Measurements from ENCODE around the gene ACACA.

ACACA gene

GRCh38 chr17:37344519-37344918 is 62.1 kb downstream of the ACACA start:
- TF ChIP-seq CTCF (IDR thresholded peaks at IDR 0.05; ENCODE audit: insufficient read depth, low read depth, low read length, missing control alignments): no peak

GRCh38 chr17:37342589-37342988 is 64.0 kb downstream of the ACACA start:
- H3K4me3 ChIP-seq (ENCODE audit: low read depth, low read length): no peak overlapping the region
- no peak for DNase-seq (ENCODE audit: low read depth)
- TF ChIP-seq CTCF (IDR thresholded peaks at IDR 0.05; ENCODE audit: insufficient read depth, low read depth, low read length, missing control alignments): no peak

More at GRCh38 chr17:37344519-37344918, 62.1 kb downstream of the ACACA start:
- DNase-seq (ENCODE audit: low read depth): no peak
- H3K4me3 ChIP-seq (ENCODE audit: low read depth, low read length): no peak overlapping the region

DNA sequence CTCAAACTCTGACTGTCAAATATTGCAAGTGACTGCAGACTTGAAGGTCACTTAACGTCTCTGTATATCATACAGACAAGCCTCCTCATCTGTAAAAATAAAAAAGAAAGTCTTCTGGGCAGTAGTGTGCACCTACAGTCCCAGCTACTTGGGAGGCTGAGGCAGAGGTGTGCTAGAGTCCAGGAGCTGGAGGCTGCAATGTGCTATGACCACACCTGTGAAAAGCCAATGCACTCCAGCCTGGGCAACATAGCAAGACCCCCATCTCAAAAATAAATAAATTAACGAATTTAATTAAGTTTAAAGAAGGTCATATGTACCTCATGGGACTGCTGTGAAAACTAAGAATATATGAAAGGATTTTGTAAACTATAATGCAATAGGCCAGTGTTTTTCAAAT is 65.8 kb downstream of the ACACA start:
- no peak overlapping the region for H3K4me3 ChIP-seq (ENCODE audit: low read depth, low read length)
- DNase-seq (ENCODE audit: low read depth): no peak
- TF ChIP-seq CTCF (IDR thresholded peaks at IDR 0.05; ENCODE audit: insufficient read depth, low read depth, low read length, missing control alignments): no peak

- no peak overlapping the region for H3K4me3 ChIP-seq (ENCODE audit: low read depth, low read length)
- no peak for TF ChIP-seq CTCF (IDR thresholded peaks at IDR 0.05; ENCODE audit: insufficient read depth, low read depth, low read length, missing control alignments)
- DNase-seq (ENCODE audit: low read depth): no peak
These were observed 67.3 kb downstream of the ACACA start for GRCh38 chr17:37339321-37339720.

DNA sequence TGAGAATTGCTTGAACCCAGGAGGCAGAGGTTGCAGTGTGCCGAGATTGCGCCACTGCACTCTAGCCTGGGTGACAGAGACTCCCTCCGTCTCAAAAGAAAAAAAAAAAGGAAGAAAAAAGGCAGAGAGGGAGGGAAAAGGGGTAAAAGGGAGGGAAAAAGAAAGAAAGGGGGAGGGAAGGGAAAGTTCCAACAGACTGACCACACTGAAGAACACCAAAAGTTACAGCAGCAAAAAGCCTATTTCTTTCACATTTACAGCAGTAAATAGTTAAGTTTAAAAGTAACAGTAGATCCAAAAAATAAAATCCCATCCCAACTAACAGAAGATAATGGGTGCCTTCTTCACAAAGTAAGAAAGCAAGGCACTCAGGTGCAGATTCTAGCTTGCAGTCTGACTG is 67.8 kb downstream of the ACACA start:
- no peak for TF ChIP-seq CTCF (IDR thresholded peaks at IDR 0.05; ENCODE audit: insufficient read depth, low read depth, low read length, missing control alignments)
- H3K4me3 ChIP-seq (ENCODE audit: low read depth, low read length): no peak overlapping the region
- no peak for DNase-seq (ENCODE audit: low read depth)

GRCh38 chr17:37327341-37328090 is 79.1 kb downstream of the ACACA start:
- no peak for DNase-seq (ENCODE audit: low read depth)
- TF ChIP-seq CTCF (IDR thresholded peaks at IDR 0.05; ENCODE audit: insufficient read depth, low read depth, low read length, missing control alignments): no peak

More at GRCh38 chr17:37327341-37328090, 79.1 kb downstream of the ACACA start:
- H3K4me3 ChIP-seq (ENCODE audit: low read depth, low read length): no peak overlapping the region
